Tibial artery (tissue), 4 donors: ENCODE data around the gene ATPAF2.

Experiments used
- DNase-seq, 2 donors: peaks; one replicate each; pipeline ENCODE4 v3.0.0-alpha.2; 2019
- H3K27ac ChIP-seq, 2 donors: fragments of 200-600 bp; sonication (generic) in 1 of 2; 1 replicate in 1 of 2; 2 replicates in 1 of 2; pipeline ENCODE4 v1.5.1; 2018 to 2019; ENCODE audit warnings: mild to moderate bottlenecking in 1 of 2
- H3K27me3 ChIP-seq, 2 donors: fragments of 200-600 bp; sonication (generic) in 1 of 2; one replicate each; pipeline versions ENCODE4 v1.5.1 to v1.6.0; 2016 to 2019
- H3K36me3 ChIP-seq, 3 donors: fragments of 200-600 bp; sonication (generic) in 2 of 3; one replicate each; pipeline ENCODE4 v1.5.1; 2016 to 2019; ENCODE audit warnings: mild to moderate bottlenecking in 2 of 3
- H3K4me1 ChIP-seq, 4 donors: fragments of 200-600 bp; sonication (generic) in 2 of 4; 1 replicate in 3 of 4; 2 replicates in 1 of 4; pipeline ENCODE4 v1.5.1; 2016 to 2019
- H3K4me3 ChIP-seq, 2 donors: fragments of 200-600 bp; sonication (generic) in 1 of 2; 1 replicate in 1 of 2; 2 replicates in 1 of 2; pipeline ENCODE4 v1.5.1; 2018 to 2019; ENCODE audit warnings: mild to moderate bottlenecking in 2 of 2
- H3K9me3 ChIP-seq, 3 donors: fragments of 200-600 bp; sonication (generic) in 1 of 3; one replicate each; pipeline ENCODE4 v1.5.1; 2016 to 2019
- intact Hi-C: fragments of 100-400 bp; cut with DNase I; formaldehyde crosslinking; loops from one replicate; pipeline ENCODE4 v1.15.0; 2023; ENCODE audit warnings: low total_unique reads
- TF ChIP-seq, protein P1 (sequence below), 2 experiments: fragments of 200-600 bp in 1 of 2; fragments of 450-650 bp in 1 of 2; IDR thresholded peaks; one replicate each; pipeline ENCODE4 v1.5.1; 2017 to 2019; ENCODE audit warnings: antibody characterized with exemption in 2 of 2, mild to moderate bottlenecking in 1 of 2, moderate library complexity in 1 of 2

ATPAF2 gene

DNA sequence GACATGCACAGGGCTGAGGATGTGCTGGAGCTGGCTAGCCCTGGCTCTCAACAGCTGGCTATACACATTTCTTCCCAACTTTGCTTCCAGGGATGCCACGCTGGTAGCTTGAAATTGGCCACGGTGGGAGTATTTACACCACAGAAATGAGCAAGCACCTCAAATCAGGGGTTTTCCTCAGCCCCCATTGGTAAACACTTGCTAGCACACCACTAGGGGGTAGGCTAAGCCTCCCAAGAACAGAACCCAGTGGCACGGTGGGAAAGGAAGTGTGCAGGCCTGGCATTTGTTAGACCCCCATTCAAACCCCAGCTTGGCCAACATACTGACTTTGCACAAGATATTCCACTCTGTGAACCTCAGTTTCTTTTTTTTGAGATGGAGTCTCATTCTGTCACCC is 53.4 kb downstream of the ATPAF2 start:
- DNase-seq: no peak
- Histone ChIP-seq H3K27me3 (no peaks in the 10 kb centered on the region), H3K9me3 (no peaks in the 10 kb centered on the region), H3K4me1 (no peaks in the 10 kb centered on the region), H3K36me3 (peaks cover 0 to 50% (median 0%) of the 10 kb centered on the region in 3 donors), H3K4me3 (no peak overlapping the region), H3K27ac (no peak overlapping the region)
- TF ChIP-seq, protein P1, sequence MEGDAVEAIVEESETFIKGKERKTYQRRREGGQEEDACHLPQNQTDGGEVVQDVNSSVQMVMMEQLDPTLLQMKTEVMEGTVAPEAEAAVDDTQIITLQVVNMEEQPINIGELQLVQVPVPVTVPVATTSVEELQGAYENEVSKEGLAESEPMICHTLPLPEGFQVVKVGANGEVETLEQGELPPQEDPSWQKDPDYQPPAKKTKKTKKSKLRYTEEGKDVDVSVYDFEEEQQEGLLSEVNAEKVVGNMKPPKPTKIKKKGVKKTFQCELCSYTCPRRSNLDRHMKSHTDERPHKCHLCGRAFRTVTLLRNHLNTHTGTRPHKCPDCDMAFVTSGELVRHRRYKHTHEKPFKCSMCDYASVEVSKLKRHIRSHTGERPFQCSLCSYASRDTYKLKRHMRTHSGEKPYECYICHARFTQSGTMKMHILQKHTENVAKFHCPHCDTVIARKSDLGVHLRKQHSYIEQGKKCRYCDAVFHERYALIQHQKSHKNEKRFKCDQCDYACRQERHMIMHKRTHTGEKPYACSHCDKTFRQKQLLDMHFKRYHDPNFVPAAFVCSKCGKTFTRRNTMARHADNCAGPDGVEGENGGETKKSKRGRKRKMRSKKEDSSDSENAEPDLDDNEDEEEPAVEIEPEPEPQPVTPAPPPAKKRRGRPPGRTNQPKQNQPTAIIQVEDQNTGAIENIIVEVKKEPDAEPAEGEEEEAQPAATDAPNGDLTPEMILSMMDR (IDR thresholded peaks at IDR 0.05): no peak
- intact Hi-C loops: no loop called here

DNA sequence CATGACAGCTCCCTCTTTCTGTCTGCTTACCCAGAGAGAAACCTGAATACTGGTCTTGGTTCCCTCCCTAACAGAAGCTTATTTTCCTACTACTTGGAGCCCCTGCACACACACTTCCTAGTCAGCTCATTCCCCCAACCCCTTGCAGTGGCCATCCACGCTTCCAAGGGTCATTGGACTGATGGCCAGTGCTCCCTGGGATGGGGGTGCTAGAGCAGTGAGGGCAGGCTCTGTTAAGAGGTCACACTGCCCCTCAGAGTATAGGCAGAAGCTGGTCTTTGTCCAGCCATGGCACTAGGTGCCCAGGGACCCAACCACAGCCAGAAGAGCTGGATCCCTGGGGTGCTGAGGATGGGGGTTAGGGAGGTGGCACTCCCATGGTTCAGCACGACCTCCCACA is 53.8 kb downstream of the ATPAF2 start:
- Histone ChIP-seq H3K4me3 (no peak overlapping the region), H3K4me1 (no peaks in the 10 kb centered on the region), H3K27ac (no peak overlapping the region), H3K36me3 (peaks cover 0 to 49% (median 0%) of the 10 kb centered on the region in 3 donors), H3K27me3 (no peaks in the 10 kb centered on the region), H3K9me3 (no peaks in the 10 kb centered on the region)
- TF ChIP-seq, protein P1 (IDR thresholded peaks at IDR 0.05): no peak
- intact Hi-C loops: no loop called here
- DNase-seq: no peak

DNA sequence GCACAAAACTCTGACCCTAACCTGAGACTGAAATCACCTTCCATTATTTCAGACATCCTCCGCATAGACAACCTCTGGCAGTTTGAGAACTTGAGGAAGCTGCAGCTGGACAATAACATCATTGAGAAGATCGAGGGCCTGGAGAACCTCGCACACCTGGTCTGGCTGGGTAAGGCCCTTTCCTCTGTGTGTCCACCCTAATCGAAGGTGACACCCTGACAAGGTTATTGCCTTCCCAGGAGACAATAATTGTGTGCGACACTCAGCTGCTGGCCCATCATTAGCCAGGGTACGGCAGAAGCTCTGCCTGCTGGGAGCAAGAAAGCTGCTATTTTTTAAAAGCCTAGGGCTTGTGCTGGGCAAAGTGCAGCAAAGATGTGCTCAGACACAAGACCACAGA is 55.2 kb downstream of the ATPAF2 start:
- Histone ChIP-seq H3K27me3 (no peaks in the 10 kb centered on the region), H3K4me1 (no peaks in the 10 kb centered on the region), H3K36me3 (peaks cover 0 to 46% (median 0%) of the 10 kb centered on the region in 3 donors), H3K4me3 (no peak overlapping the region), H3K27ac (no peak overlapping the region), H3K9me3 (no peaks in the 10 kb centered on the region)
- intact Hi-C loops: no loop called here
- TF ChIP-seq, protein P1 (IDR thresholded peaks at IDR 0.05): no peak
- no peak for DNase-seq

DNA sequence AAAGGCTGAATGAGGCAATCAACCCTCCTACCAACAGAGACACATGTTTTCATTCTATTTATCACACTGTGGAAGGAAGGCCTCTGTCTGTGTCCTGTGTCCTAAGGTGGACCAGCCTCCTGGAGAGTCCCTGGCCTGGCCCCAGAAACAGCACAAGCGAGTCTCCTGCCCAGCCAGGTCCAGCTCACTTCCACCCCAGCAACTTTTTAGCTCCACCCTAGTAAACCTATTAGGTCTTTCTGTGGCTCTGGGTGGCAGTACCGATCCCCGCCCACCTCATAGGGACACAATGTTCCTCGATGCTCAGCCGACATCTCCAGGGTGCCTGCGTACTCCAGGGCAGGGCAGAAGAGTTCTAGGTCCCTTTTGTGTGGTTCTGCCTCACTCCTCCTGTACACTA is 55.6 kb downstream of the ATPAF2 start:
- TF ChIP-seq, protein P1 (IDR thresholded peaks at IDR 0.05): no peak
- H3K4me3 ChIP-seq: no peak overlapping the region
- no peaks in the 10 kb centered on the region for H3K9me3 ChIP-seq
- DNase-seq: no peak
- no peaks in the 10 kb centered on the region for H3K4me1 ChIP-seq
- H3K27me3 ChIP-seq: no peaks in the 10 kb centered on the region
- H3K27ac ChIP-seq: no peak overlapping the region
- H3K36me3 ChIP-seq: peaks cover 0 to 44% (median 0%) of the 10 kb centered on the region in 3 donors
- intact Hi-C loops: no loop called here

DNA sequence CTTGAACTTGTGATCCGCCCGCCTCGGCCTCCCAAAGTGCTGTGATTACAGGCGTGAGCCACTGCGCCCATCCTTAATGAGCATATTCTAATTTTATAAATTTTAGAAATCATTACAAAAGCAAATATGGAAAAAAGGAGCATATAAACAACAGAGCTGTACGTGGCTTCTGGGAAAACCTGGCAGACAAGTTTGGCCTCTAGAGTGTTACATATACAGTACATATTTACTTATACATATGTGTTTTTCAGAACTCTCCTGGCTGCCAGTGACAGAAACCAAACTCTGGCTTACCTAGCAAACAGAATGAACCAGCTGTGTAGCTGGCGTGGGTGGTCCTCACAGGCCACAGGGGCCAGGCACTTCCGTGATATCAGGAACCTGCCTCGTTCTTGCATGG is 56.2 kb downstream of the ATPAF2 start:
- TF ChIP-seq, protein P1 (IDR thresholded peaks at IDR 0.05): no peak
- H3K27me3 ChIP-seq: no peaks in the 10 kb centered on the region
- no peak overlapping the region for H3K27ac ChIP-seq
- H3K4me3 ChIP-seq: no peak overlapping the region
- H3K9me3 ChIP-seq: no peaks in the 10 kb centered on the region
- peaks cover 0 to 44% (median 0%) of the 10 kb centered on the region in 3 donors for H3K36me3 ChIP-seq
- intact Hi-C loops: no loop called here
- no peak for DNase-seq
- H3K4me1 ChIP-seq: no peaks in the 10 kb centered on the region

DNA sequence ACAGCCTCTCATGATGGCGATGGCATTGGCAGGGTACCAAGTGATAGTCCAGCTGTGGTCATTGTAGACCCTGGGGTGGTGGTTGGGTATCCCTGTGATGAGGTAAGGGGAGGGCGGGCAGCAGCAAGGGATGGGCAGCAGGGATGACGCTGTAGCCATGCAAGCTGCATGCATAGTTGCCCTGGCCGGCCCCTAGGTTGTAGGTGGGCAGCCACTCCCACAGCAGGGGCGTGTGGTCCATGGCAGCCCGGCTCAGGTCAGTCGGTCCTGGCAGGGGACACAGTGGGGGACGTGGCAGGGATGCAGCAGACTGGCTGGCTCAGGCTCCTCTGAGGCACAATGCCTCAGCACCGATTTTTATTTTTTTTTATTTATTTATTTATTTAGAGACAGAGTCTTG is 57.6 kb downstream of the ATPAF2 start:
- DNase-seq: no peak
- TF ChIP-seq, protein P1 (IDR thresholded peaks at IDR 0.05): no peak
- Histone ChIP-seq H3K4me3 (no peak overlapping the region), H3K27me3 (no peaks in the 10 kb centered on the region), H3K36me3 (peaks cover 0 to 46% (median 0%) of the 10 kb centered on the region in 3 donors), H3K27ac (no peak overlapping the region), H3K9me3 (no peaks in the 10 kb centered on the region), H3K4me1 (no peaks in the 10 kb centered on the region)
- intact Hi-C loops: no loop called here
